Left colon (tissue), 2 donors: ENCODE measurements around the gene MAGI2. TPM values are rescaled to one million over a fixed set of nuclear protein-coding genes. Genes with fewer than 3 reads are reported as not detected.
"Not testable (repeated sequence)": the region's sequence is repeated elsewhere in the genome, so short reads cannot be mapped to it uniquely, and the experiment has no call there.

Experiments used
- ATAC-seq: fragments of 200-7000 bp; cut with Tn5 transposase; one replicate; pipeline ENCODE4 v1.9.1; 2020; ENCODE audit warnings: mild to moderate bottlenecking, moderate library complexity
- DNase-seq, 2 donors: peaks; one replicate each; pipeline ENCODE4 v3.0.0-alpha.2; 2020
- intact Hi-C, 2 donors: fragments of 100-400 bp; cut with DNase I in 1 of 2; cut with micrococcal nuclease in 1 of 2; formaldehyde crosslinking; loops; one replicate each; pipeline versions ENCODE4 v1.11.2 to v1.14.0; 2022; cut with DNase I, micrococcal nuclease
- total RNA-seq, 2 donors: library from RNA; stranded (reverse); fragmentation: NEBNext Ultra II Directional; extraction: Animal tissue kit (Norgen Biotek cat#: 25700); gene quantifications; one replicate each; pipeline ENCODE4 v1.2.1, GENCODE V29; 2021
- donor health status: DM: no; HTN: no; CAD: no.
- donor health status: DM: yes; HTN: yes; CAD: no.

The MAGI2 gene
- total RNA-seq, 2 donors from 2014 or later = 1.4 to 3.5 TPM

DNA sequence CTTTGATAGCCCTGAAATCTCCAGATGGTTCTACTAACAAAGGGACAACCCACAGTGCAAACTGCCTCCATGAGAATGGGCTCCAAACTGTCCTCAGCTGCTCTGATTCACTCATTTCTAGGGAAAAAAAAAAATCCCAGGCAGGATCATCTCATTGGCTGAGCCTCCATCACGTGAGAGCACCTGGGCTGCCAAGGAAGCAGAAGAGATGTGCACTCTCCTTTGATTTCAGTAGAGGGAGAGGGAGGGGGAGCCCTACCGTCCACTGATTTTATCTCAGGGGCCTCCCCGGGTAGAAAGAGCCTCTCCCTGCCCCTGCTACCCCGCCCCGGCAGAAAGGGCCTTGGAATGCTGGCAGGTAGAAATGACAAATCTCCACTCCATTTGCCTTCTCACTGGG lies 929.5 kb downstream of the MAGI2 start:
- intact Hi-C loops = no loop called here
- no peak for DNase-seq
- ATAC-seq = no peak

DNA sequence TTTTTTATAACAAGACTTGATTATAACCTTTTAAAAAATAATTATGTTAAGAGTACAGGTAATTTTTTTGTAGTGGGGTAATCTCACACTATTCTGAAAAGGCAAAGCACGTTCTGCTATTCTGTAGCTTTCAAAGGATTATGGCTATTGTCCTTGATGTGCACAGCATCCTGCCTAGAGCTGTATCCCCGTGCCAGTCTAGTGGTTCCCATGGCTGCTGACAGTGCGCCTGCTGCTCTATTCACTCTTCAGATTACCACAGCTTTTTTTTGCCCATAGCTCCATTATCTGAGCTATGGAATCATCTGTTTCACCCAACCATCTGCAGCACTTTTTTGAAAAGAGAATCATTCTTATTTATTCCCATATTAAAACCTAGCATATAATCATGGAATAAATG lies 931.5 kb downstream of the MAGI2 start:
- intact Hi-C loops = no loop called here
- ATAC-seq = no peak
- DNase-seq = no peak

DNA sequence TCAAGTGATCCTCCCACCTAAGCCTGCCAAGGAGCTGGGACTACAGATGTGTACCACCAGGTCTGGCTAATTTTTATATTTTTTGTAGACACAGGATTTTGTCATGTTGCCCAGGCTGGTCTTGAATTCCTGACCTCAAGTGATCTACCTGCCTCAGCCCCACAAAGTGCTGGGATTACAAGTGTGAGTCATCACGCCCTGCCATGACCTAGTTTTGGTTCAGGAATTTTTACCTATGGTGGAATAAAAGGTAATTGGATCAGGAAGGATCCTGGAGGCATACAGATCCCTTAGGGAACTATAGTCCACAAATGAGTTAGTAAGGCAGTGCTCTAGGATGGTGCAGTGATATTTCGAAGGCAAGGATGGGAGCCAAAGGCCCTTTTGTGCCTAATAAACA lies 937.0 kb downstream of the MAGI2 start:
- ATAC-seq = no peak
- DNase-seq = no peak
- intact Hi-C loops = no loop called here

DNA sequence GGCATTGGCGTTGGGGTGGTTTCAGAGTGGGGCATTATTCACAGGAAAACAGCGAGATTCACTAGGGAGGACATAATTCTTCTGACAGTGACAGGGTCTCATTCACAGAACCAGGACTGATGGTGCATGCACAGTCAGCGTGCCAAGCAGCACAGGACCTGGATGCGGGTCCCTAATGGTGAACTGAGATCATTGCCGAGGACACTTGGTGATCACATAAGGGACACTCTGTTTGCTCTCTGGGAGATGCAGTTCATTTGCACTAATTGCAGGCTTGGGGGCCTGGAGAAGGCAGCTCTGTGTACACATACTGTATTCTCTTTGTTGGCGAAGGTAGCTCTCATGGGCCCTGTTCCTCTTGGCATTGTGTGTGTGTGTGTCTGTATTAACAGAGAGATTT lies 938.8 kb downstream of the MAGI2 start:
- intact Hi-C loops = no loop called here
- no peak for ATAC-seq

DNA sequence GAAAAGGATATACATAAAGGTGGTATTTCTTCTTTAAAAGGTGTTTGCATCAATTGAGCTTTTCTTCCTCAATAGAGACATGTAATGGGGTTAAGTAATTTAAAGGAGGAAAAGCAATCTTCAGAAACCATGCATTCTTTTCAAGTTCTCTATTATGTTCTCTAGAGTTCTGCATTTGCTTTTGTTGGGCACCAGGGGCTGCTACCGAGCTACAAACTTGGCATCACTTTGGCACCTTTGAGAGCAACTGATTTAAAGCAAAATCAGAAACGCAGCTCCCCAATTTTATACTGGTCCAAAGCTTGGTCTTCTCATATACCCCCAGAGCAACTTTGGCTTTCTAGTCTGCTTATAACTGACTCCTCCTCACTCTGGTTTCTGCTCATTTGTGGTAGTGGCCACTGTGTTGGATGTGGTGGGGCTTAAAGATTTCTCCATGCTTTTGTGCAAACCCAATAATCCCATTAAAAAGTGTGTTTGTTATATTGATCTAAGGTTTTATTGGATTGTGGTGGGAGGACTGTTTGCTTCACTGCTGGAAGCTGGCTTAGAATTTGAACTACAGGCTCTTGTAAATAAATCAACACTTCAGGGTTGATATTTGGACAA lies 942.8 kb downstream of the MAGI2 start:
- ATAC-seq = peak; percentile 58
- intact Hi-C loops = no loop called here

More for the DNA sequence above, 938.8 kb downstream of the MAGI2 start:
- DNase-seq = no peak

DNA sequence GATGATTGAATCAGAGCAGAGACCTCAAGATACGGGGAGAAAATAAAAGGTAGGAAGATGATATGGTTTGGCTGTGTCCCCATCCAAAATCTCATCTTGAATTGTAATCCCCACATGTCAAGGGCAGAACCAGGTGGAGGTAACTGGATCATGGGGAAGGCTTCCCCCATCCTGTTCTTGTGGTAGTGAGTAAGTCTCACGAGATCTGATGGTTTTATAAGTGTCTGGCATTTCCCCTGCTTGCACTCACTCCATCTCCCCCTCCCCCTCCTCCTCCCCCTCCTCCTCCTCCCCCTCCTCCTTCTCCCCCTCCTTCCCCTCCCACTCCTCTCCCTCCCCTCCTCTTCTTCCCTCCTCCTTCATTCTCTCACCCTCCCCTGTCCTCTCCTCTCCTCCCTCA lies 950.2 kb downstream of the MAGI2 start:
- DNase-seq, ATAC-seq, intact Hi-C loops: not testable (repeated sequence)

More for the DNA sequence above, 942.8 kb downstream of the MAGI2 start:
- DNase-seq = peak in 1 of 2 donors; percentile 15

DNA sequence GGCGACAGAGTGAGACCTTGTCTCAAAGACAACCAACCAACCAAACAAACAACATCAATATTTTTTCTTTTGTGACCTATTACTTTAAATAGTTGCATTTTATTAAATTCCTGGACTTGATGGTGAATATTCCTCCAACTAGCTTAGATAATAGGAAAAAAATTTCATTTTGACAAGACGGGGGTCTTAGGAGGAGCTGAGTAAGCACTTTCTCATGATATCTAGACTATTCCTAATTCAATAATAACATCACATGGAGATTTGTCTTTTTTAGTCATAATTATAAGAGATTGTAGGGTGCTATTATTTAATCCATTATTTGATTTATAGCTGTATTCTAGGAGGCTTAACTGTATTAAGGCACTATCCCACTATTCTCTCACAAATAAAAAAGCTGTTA lies 952.4 kb downstream of the MAGI2 start:
- ATAC-seq (no peak), DNase-seq (no peak)
- intact Hi-C loops = no loop called here

DNA sequence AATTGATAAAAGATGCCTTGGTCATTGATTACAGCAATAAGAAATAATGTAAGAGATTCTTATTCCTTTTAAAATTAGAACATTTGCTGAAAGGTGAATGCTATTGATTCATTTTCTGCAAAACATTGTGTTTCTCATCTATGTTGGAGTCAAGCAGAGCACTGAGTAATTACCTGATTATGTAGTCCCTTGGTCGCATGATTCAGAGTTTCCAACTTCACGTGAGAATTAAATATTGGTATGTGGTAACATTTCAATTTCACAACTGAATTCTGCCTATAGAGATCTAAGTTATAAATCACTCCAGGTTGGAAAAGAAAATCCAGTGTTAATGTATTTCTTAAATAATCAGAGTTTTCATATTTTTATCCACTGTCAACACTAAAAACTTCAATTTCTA lies 953.5 kb downstream of the MAGI2 start:
- no peak for ATAC-seq
- intact Hi-C loops = no loop called here
- DNase-seq = no peak

DNA sequence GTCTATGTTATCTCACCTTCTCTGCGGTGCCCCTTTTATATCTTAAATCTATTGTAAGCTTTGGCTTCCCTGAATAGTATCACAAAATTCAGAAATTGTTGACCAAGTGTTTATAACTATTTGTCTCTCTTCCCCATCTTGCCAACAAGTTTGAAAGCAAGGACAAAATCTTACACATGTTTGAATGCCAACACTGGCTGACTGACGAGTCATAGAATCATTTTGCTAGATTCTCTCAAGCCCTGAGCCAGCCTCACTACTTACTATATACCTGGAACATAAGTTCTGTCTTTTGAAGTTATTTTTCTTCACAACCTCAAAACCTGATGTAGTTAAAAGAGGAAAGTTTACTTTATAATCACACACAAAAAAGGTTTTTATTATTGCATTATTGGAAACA lies 954.2 kb downstream of the MAGI2 start:
- DNase-seq = no peak
- intact Hi-C loops = no loop called here
- ATAC-seq = no peak

DNA sequence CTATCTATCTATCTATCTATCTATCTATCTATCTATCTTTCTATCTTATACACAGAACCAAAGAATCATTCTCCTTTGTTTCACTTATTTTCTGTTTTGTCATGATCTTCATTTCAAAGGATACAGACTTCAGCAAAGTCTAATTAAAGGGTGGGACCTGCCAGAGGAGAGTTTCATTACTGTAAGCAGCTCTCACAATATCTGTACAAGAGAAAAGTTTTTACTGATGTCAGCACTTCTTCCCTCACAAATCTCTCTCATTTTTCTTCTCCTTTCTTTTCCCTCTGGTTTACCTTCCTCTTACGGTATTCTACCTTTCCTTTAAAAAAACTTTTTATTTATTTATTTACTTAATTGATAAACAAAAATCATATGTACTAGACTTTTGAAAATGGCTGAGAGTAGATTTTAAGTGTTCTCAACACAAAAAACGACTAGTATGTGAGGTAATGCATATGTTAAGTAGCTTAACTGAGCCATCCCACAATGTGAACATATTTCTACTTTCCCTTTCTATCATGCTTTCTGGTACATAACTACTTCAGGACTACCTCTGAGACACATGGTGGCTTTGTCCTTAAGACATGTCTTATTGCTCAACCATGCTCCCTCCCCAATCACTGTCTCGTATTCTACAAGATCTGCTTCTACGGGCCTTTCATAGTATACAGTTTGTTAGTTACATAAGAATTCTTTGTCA lies 955.6 kb downstream of the MAGI2 start:
- no peak for ATAC-seq
- intact Hi-C loops = no loop called here

DNA sequence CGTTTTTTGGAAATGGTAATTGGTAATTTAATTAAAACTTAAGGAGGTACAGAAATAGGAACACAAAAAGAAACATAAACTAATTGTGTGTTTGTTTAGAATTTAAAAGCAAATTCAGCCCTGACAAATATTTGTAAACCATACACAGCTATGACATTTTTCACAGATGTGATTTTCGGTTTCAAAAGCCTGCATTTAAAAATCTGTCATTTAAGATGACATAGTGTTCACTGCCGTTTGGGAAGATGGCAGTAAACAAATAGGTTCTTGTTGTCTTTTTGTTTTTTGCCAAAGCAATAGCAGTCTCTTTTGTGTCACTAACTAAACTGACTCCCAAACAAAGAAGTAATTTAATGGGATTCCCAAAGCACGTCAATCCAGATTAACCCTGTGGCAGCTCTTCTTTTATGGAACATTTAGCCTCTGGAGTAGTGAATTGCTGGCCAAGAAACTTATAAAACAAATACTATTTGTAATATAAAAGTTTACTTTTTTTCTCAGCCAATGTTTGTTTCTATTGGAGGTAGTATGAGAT lies 957.3 kb downstream of the MAGI2 start:
- DNase-seq (no peak), ATAC-seq (no peak)
- intact Hi-C loops = no loop called here

More for the DNA sequence above, 955.6 kb downstream of the MAGI2 start:
- DNase-seq = no peak

DNA sequence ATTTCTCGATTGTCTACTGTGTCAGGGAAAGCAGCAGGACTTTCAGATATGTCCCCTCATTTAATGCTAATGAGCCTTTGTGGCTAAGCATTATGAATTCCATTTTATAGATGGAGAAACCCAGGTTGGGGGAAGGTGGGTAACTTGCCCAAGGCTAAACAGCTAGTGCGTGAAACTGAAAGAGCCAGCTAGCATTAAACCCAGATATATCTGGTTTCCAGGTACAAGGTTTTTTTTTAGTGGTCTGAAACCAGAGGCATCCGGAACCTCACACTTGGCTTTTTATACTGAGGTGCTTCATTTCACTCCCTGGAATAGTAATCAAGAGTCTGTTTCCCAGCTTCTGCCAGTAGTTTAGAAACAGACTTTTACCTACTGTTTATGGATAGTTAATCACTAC lies 960.1 kb downstream of the MAGI2 start:
- ATAC-seq = no peak
- intact Hi-C loops = no loop called here
- no peak for DNase-seq

DNA sequence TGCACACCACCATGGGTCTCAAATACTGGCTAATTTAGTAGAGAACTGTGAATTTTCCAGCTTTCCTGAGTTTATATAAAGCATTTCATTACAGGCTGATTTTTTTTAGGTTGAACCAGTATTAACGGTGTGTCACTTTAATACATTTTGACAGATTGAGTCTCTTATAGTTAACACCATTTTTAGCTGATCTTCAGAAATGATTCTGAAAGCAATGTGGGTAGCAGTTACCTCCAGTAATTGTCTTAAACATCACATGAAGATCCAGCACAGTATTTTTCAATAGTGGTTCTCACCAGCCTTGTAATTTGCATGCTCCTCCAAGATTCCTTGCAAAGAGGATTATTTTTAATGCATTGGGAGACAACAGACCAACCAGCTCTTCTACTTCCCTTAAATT lies 961.3 kb downstream of the MAGI2 start:
- ATAC-seq = no peak
- intact Hi-C loops = no loop called here
- DNase-seq = no peak

DNA sequence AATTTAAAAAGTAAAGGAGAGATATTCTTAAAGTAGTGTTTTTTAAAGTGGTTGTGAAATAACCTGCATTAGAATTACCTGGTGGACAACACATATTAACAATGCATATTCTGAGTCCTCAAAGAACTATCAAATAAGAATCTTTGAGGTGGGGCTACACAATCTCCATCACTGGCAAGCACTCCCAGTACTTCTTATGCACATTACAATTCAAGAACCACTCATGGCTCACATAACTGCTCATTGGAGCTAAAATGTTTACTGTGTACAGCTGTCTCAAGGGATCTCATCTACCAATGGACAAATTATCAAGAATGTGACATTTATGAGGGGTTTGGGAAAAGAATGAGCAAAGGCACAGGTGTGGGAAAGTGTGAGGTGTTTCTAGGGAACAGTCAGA lies 962.9 kb downstream of the MAGI2 start:
- ATAC-seq = no peak
- DNase-seq = no peak
- intact Hi-C loops = no loop called here

DNA sequence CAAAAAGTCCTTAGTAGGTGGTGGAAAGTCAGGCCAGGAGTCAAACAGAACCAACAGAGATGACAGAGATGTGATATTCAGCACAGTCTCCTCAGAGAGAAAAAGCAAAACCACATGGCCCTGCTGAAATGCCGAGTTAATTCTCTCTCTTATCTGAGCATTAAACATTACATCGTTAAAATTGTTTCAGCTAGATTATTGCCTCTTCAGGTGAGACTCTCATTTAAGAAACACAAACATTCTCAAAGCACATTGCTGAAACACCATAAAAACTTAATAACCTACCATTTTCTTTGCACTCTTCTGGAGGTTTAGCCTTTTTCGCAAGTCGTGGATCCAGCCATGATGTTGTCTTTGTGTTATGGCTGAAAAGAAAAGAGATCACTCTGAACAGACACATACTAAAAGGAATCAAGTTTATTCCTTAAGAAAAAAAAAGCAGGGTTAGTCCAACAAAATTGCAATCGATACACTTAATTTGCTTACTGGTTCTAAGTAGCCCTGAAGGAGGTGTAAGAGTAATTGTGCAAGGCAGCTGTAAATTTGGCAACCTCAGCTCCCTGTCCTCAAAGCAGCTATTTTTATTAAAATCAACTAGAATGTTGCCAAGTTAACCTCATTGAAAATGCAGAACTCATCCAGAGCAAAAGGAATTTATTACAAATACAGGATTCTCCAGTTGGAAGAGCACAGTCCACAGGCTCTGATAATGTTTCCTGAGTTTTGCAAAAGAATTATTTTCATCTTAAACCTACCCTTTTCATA lies 963.8 kb downstream of the MAGI2 start:
- DNase-seq (no peak), ATAC-seq (peak; percentile 37)
- intact Hi-C loops = no loop called here

DNA sequence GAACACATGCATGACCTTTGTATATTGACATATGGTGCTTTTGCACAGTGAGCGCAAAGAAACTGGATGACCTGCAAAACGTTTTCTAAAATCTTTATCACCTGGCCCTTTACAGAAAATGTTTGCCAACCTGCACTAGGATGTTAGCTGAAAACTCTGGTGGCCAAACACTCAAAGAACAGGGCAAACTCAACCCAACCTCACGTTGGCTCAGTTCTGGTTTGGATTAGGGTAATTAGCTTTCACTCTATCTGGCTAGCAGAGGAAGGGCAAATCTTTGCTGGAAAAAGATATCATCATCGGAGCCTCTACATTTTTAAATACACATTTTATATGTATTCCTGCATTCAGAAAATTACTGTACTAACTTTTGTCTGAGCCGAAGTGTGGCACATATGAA lies 966.0 kb downstream of the MAGI2 start:
- intact Hi-C loops = no loop called here
- DNase-seq (no peak), ATAC-seq (peak; percentile 74)

DNA sequence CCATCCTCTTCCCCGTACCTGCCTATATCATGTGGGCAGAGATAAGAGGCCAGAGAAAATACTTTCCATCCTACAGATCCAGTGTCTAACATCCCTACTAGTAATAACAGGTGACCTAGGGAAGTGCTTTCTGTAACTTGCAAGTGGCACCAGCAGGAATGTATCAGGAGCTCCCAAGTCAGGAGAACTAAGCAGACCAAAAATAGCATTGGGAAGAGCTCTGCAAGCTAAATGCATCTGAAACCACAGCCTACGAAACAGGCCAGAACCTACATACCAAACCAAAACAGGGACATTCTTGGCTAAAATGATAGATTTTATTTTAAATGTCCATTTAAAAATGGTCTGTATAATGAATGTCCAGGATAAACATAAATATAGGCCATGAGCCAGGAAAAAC lies 974.1 kb downstream of the MAGI2 start:
- no peak for DNase-seq
- ATAC-seq = no peak
- intact Hi-C loops = no loop called here

DNA sequence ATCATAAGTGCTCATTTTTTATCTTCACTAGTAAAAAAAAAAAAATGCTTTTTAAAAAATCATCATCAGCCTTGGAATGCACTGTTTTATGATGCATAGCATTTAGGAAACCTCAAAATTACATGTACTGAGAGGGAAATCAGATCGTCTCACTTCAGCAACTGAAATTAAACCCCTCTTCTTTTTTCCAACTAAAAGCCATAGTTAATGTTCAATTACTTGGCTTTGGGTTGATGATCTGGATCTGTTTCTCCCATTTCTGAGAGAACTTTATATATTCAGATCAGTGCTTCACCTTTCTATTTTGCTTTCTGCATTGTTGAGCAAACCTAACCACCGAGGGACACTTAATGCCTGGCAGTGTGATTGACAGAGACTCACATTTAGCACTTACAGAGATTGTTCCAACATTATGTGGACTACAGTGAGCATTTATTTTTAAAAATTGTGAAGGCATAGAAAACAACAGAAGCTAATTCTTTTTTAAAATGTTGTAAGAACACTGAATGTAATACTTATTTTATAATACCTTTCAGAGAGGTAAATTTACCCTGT lies 976.5 kb downstream of the MAGI2 start:
- DNase-seq (no peak), ATAC-seq (no peak)
- intact Hi-C loops = no loop called here

DNA sequence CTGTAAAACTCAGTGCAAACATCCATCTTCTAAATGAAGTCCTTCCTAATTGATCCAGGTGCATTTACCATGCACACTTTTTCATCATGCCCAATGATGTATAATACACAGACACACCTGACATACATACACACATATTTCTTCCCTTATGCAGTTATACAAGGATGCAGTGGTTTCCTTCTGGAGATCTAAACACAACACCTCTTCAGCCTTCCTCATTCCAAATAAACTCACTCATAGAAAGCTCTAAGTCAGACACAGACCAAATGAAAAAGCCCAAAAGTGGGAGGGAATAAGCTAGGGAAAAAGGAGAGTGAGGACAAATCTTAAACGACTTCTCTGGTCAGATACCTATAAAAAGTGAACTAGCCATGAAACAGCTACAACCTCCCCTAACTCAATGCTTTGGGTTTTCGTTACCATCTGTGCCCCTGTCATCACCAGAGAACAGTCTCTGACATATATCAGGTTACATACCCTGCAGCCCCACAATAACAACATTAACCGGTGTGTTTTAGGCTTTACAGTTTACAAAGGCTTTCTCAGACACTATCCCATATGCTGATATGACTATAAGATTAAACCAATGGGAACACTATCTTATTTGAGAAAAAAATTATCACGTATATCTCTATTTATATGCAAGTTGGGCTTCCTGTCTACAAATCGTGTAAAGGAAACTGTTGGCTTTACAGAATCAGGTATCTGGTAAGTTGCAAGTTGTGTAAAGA lies 979.7 kb downstream of the MAGI2 start:
- ATAC-seq (no peak), DNase-seq (no peak)
- intact Hi-C loops = no loop called here
